Inflammatory macrophage (primary cell): Measurements from ENCODE around the gene VCP.

Experiments used
- DNase-seq, 2 donors: peaks; one replicate each; pipeline ENCODE4 v3.0.0-alpha.2; 2020 to 2022

Gene VCP

DNA sequence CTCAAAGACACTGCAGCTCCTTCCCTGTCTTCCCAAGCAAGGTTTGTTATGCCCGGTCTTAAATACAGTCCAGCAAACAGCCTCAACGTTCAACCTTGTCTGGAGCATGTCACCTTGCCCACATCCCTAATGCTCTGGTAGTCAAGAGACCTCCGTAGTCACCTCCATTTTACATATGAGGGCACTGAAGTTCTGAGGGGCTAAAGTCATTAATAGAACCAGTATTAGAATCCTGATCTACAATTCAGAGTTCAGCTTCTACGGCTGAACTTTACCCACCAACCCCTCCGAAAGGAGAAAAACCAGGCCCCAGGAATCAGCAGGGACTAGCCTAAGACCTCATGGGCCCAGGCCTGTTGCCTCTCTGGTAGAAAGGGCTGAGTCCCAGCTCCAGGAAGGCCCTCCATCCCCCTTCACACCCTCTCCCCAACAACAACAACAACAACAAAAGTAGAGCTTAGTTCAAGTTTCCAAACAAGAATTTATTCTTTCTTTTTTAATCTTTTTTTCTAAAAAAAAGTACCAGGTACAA is 31.3 kb upstream of the VCP start:
- no peak for DNase-seq

DNA sequence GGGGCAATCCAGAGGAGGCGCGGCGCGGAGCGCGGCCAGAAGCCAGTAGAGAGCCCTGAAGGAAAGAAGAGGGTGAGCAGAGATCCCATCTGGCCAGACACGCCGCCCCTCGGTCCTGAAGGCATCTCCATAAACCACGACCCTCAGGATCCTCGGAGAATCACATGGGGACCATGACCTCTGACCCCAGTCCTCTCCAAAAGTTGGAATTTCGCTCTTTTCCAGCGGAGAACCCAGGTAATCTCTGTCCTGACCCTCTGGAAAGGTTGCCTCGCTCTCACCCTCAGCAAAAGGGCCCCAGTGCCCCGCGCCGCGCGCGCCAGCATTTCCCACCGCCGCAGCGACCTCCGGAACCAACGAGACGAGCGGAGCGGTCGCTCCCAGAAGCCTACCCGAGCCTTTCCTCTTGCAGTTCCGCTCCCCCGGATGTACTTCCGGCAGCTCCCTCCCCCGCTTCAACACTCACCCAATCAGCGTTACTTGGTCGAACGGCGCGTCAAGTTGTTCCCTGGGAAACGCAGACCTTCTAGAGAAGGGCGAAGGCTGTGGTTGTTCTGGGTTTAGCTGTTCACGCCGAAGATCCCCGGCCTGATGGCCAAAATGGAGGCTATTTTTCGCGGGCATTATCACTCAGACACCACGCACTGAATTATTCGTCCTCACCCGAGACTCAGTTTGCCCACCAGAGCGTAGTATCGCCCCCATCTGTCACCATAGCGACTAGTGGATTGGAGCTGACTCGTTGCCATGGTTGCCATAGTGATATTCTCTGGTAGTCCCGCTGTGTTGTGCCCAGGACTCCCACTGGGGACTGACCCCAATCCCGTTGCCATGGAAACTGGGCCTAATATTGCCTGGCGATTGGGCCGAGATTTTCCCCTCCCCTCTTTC is 30.6 kb upstream of the VCP start, which contains the start of gene STOML2:
STOML2 (minus strand) TSS at position 363 of the 891 bp plus-strand sequence; CDS start at position 326, 37 bp downstream.
- peak; percentile 95 to 96 for DNase-seq

DNA sequence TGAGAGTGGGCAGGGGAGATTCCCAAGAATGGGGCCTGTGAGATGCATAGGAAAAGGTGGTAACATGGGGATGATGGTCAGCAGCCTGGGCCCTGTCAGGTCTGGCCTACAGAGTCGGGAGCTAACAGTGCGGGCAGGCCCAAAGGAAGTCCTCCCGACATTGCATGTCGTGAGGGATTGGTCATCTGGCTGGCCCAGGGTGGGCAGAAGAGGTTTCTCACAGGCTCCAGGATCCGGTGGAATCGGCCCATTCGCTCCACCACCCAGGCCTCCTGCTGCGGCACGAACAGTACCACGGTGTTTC is 30.0 kb upstream of the VCP start:
- no peak for DNase-seq

DNA sequence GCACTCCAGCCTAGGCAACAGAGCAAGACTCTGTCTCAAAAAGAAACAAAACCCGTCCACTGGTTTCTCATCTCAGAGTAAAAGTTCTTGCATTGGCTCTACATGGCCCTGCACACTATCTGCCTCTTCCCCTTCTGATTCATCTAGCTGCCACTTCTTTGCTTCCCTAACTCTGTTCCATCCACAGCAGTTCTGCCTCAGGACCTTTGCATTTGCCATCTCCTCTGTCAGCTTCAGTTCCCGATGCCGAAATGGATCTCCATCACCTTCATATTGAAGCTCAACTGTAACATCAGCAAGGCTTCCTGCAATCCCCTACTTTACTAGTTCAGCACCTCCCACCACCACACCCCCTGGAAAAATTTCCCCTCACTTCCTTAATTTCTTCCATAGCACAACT is 25.1 kb upstream of the VCP start:
- DNase-seq, result no peak

DNA sequence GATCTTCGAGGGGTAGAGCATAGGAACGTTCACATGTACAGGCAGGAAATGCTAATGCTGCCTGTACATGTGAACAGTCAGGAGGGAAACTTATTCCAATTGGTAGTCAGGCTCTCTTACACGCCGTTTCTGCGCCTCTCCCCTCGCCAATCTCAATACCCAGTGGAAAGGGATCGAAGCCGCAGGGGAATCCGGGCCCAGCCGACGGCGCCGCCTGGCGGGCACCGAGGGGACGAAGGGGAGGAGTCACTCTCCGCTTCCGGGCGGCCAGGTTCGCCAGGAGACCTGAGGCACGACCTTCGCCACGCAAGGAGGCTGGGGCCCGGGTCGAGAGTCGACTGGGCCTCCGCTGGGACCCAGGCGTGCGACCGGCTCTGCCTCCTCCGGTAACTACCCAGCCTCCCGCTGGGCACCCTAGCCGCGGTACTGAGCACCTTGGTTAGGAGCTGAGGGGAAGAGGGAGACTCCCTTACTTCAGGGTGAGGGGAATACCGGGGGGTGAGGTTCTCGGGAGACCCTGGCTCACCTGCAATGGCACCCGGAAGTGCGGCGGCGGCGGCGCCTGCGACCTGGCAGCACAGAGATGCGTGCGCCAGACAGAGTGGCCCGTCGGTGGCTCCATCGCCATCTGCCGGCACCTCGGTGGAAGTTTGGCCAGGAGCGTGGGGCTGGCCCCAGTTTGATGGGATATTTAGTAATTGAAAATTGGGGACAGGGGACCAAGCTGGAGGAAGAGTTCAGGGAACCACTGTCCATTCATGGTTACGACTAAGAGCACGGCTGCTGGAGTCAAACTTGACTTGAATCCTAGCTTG is 23.8 kb upstream of the VCP start, which contains the start of gene PIGO:
PIGO (minus strand) TSS at position 557 of the 815 bp plus-strand sequence. CDS start 1,026 bp downstream, outside the sequence.
- DNase-seq, result peak; percentile 86 to 87

DNA sequence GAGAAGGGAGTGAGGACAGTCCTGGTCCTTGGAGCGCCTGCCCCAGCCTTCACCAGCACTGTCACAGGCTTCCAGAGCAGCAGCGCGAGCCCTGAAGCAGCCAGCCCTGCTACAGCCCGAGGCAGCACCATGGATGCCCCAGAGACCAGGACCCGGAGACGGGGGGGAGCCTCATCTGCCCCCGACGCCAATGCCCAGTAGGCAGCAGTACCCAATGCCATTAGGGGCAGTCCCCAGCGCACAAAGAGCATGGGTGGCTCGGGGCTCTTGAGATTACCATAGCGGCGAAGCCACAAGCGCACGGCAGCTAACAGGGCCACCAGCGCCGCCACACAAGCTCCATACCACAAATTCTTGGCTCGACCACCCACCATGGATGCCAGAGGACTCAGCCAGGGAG is 19.1 kb upstream of the VCP start:
- no peak for DNase-seq

DNA sequence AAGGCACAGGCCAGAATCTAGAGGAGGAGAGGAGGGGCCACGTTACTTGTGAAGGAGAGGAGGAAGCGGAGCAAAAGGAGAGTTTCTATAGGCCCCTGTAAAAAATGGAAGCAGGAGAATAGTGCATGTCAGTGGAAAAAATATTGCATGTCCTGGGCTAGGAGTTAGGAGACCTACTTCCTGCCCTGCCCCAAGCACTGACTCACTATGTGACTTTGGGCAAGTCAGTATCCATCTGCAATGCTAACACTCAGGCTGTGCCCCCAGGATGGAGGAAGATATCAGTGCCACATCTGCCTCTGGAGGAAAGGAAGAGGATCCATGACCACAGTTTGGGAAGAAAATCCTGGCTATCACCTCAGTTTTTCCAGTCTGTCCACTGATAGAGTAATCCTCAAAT is 17.0 kb upstream of the VCP start:
- DNase-seq, result no peak

DNA sequence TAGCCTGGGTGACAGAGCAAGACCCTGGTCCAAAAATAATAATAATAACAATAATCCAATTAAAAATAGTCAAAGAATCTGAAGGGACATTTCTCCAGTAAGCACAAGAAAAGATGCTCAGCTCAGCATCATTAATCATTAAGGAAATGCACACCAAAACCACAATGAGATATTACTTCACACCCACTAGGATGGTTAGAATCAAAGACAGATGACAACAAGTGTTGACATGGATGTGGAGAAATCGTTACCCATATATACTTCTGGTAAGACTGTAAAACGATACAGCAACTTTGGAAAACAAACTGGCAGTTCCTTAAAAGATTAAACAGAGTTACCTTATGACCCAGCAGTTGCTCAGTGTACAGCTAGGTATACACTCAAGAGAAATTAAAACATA is 12.7 kb upstream of the VCP start:
- no peak for DNase-seq

DNA sequence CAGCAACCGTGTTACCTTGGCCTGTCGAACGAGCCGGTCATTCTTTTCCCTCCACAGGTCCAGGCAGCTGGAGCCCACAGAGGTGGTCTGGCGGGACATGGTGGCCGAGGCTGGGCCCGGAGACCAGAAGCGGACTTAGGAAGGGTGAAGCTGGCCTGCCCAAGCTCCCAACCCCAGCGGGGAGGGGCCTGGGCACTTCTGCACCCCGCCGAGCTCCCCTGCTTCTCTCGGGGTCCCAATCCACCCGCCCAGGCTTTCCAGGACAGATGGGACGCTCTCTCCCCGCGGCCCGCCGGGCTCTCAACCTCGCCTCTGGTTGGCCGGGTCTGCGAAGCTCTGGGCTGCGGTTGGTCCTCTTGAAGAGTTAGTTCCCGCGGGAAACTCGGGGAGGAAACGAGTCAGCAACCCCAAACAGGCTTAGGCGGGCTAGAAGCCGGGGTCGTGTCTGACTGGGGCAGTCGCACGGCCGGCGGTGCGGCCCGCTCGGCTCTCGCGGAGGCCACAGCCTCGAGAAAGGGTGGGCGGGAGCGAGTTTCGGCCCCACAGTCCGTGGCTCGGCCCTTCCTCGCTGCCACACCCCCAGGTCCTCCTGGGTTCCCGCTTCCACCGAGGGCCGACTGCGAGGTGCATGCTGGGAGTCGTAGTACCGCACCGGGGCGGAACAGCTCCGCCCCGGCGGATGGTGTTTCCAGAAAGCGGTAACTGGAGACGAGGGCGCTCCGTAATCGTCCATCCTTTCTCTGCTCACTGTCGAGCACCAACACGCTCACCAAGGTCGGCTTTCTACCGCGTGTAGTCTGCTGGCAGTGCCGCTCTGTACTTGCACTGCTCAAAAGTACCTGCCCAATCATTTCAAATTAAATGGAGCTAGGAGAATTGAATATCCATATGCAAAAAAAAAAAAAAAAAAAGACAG is 7.3 kb upstream of the VCP start, which contains the start of gene FANCG:
FANCG (minus strand) TSS at position 517 of the 916 bp plus-strand sequence; CDS start at position 99, 418 bp downstream.
- DNase-seq, result peak; percentile 89 to 93

DNA sequence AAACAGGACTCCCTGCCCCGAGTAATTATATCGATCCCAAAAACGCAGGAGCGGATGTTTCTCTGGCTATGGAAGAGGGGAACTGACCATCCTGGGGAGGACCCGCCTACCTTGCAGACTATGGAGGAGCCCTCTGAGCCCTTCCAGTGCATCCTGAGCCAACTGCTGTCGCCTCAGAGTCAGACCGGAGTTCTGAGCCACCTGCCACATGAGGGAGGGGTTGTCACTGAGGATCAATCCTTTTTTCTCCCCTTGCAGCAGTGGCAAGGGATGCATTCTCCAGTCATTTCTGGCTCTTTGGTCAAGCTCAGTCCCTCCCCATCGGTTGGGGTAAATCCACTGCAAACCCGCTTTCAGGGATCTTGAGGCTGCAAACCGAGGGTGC is 6.6 kb upstream of the VCP start:
- no peak for DNase-seq

DNA sequence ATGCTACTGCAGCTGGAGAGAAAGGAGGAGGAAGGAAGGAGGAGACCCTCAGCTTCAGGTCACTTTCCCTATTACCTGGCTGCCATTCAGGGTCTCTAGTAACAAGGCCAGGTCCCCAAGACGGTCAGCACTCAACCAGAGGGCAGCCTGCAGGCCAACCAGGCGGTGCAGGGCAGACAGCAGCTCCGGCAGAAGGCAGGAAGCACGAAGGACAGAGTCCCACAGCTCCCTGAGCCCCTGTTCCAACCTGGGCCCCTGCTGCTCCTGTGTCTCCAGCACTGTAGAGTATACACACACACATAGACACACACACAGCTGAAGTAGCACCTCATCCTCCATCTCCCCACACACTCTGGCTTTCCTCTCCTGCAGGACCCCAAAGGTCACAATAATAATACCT is 5.6 kb upstream of the VCP start:
- no peak for DNase-seq

DNA sequence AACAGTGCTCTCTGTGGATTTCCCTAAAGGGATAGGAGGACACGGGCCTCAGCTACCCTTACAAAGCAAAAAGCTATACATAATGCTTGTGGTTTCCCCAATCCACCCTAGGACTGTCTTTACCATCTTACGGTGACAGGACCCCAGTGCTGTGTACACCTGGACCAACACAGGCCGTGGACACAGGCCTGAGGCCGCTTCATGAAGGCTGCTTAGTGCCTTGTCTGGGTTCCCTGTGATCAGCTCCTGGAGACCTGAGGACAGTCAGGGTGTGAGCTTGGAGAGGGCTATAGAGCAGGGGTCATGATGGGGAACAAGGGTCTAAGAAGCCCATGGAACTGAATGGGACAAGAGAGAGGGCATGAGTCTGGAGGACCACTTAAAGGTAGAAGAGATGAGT is 4.4 kb upstream of the VCP start:
- DNase-seq, result no peak

DNA sequence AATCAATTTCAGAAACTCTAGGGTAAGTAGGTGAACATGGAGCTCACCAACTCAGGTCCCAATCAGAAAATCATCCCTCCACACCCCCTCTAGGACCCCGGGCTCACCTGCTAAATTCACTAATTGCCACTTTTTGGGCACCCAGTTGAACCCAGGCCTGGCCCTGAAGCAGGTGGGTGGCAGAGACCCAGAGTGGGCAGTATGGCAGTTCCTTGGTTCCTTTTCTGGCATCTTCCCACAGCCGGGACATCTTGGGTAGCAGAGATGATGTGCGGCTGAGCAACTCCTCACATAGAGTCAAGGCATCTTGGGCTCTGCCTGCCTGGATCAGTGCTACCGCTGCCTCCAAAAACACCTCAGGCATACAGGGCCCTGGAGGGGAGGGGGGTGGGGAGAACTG is 2.9 kb upstream of the VCP start:
- DNase-seq, result no peak

DNA sequence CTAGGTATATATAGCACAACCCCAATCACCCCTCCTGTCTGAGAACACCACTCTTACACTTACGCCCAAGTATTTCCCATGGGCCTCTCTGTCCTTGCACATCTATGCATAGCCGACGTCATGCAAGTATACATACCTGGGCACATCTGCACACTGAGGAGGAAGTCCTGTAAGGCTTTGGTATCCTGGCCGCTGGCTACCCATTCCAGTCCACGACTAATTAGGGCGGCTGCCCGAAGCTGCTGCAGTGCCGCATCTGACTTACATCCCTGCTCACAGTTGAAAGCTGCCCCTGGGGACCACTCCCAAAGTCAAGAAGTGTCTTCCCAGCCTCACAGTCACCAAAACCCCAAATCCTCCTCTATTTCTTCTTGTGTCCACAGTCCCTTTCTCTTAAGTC is 2.4 kb upstream of the VCP start:
- no peak for DNase-seq

DNA sequence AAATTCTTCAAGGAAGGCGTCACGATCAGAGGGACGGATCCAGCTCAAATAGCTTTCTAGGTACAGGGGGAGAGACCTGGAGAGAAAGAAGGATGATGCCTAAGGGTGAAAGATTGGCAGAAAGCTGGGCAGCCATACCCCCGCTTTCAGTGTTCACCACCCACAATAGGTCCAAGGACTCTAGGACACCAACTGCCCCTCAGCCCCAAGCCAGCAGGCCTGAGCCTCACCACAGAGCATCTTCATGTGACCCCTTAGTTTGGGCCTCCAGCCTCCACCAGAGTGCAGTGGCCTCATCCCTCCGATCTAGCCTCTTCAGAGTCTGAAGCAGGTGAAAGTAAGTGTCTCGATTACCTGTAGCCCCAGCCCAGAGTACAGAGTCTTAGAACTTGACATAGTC is 1.7 kb upstream of the VCP start:
- no peak for DNase-seq

DNA sequence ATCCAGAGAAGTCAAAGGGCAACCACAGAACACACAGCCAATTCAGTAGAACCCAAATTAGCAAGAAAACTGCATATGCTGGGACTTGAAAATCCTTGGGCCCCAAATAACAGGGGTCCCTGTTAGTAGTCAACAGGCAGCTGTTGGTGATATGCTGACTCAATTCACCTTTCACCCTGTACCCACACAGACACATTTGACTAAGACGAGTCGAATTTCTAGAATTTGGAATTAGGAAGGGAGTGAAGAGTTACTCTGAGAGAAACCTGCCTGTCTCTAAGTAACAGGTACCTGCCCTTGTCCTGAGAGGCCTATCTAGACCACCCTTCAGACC is 821 bp upstream of the VCP start:
- no peak for DNase-seq

DNA sequence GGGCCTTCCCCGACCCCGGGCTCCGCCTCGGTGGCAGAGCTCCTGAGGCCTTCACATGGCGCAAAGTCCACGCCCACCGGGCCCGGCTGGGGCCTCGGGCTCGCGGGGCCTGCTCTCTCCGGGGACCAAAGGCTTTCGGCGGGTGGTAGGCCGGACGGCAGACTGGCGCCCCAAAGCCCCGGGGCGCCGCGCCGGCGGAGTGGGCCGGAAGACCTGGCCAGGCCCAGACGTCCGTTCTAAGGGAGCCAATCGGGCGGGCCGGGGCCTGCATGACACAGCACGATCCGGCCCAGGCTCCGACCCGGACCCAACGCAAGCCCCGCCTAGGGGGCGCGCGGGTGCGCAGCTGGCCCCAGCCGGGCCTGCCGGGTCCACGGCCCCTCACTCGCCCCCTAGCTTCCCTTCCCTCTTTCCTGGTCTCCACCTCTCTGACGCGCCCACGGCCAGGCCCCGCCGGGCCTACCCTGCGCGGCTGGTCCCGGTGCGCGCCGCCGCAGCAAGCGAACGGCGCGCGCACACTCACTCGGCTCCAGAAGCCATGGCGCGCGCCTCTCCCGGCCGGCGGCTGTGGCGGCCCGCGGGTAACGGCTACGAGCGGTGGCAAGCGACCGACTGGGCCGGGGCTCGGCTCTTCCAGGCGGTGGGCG is 488 bp downstream of the VCP start:
- DNase-seq, result peak; percentile 67 to 88

DNA sequence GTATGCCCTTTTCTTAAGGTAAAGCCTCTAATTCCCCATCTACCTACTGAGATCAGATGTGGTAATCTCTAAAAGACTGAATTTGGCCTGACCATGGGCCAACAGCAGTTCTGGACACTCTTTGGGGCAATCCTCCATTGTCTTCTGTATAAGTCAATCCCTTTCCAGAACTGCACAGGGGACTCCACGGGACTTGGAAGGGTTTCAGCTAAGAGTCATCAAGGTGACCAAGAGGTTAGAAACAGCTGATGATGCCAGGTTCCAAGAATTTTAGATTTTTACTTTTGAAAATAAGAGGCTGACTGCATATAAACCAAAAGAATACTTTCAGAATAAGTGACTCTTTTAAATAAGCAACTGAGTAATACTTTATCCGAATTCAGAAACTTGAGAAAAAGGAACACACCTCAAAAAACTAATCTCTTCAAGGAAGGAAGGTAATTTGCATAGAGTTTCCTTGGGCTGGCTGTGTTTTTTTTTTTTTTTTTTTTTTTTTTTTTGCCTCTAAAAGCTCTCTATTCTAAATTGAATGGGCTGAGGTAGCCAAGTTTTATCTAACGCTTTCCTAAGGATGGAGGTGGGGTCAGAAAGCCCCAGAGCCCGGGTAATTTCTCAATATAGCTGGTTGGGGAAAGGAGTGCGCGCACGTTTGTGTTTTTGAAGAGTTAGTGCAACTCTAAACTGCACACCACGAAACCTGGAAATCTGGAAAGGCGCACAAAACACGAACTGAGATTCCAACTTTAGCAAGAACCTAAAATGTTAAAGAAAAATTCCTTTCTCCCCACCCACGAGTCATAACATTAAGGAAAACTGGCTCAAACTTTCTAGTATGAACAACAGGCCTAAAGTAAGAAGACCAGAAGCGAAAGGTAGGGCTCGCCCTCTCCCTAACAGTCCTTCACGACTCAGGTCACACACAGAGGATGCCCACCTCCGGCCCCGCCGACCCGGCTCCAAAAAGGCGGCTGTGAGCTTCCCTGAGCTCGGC is 1.3 kb downstream of the VCP start:
- no peak for DNase-seq

DNA sequence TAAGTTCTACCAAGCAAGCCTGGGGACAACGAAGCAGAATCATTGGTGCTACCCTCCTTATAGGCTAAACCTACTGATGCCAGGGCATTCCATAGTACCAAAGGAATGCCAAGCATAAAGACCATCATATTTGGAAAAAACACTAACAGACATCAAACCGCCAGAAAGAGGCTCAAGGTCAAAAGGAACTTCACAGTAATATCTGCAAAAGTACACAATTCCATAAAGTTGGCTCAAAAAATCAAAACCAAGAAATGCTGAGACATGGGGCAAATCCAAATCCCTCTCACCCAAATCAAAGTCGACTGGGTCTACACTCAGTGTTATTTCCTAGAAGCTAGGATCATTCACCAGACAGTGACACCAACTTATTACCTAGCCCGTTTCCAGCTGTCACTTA is 3.4 kb downstream of the VCP start:
- DNase-seq, result no peak

DNA sequence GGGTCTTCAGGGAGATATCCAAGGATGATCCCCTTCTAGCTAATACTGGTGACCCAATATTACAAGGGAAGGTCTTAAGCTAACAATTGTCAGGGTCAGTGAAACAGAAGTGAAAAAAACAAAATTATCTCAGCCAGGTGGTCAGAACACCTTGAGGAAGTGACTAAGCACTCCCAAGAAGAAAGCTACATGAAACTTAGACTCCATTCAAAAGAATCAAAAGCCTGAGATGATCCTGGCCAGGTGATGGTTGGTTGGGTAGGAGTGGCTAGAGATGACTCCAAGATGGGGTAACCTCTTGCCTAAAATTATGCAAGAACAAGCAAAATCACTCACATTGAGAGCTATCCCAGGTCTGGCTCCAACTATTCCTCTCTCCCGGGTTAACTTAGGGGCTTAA is 5.4 kb downstream of the VCP start:
- no peak for DNase-seq
